Activated CD4-positive, alpha-beta T cell treated with anti-CD3 and anti-CD28 coated beads, Interleukin-2, amount 50 U/mL, for 24 hours (primary cell): Measurements from ENCODE around the gene CERS6.

ENCODE experiments used
- DNase-seq, 2 donors: peaks; one replicate each; pipeline ENCODE4 v3.0.0-alpha.2; 2020; ENCODE audit warnings: low read depth in 1 of 2, low spot score in 1 of 2

The CERS6 gene

GRCh38 chr2:168723275-168723899 is 267.3 kb downstream of the CERS6 start:
- no peak for DNase-seq

- DNase-seq: no peak
These were observed 270.3 kb downstream of the CERS6 start for GRCh38 chr2:168726375-168726774.

- no peak for DNase-seq
These were observed 271.9 kb downstream of the CERS6 start for GRCh38 chr2:168727904-168728470.

GRCh38 chr2:168729455-168729854 is 273.4 kb downstream of the CERS6 start:
- no peak for DNase-seq

GRCh38 chr2:168730344-168730743 is 274.3 kb downstream of the CERS6 start:
- no peak for DNase-seq

GRCh38 chr2:168731002-168731401 is 274.9 kb downstream of the CERS6 start:
- DNase-seq: no peak

GRCh38 chr2:168731616-168732015 is 275.5 kb downstream of the CERS6 start:
- no peak for DNase-seq

GRCh38 chr2:168732100-168732499 is 276.0 kb downstream of the CERS6 start:
- no peak for DNase-seq

GRCh38 chr2:168732506-168732905 is 276.4 kb downstream of the CERS6 start:
- no peak for DNase-seq

- no peak for DNase-seq
These were observed 278.2 kb downstream of the CERS6 start for GRCh38 chr2:168734199-168734760.

- DNase-seq: no peak
These were observed 280.8 kb downstream of the CERS6 start for GRCh38 chr2:168736649-168737445.

- no peak for DNase-seq
These were observed 282.0 kb downstream of the CERS6 start for GRCh38 chr2:168738062-168738461.

- no peak for DNase-seq
These were observed 284.3 kb downstream of the CERS6 start for GRCh38 chr2:168740360-168740759.

- no peak for DNase-seq
These were observed 284.7 kb downstream of the CERS6 start for GRCh38 chr2:168740788-168741187.

- no peak for DNase-seq
These were observed 286.3 kb downstream of the CERS6 start for GRCh38 chr2:168742258-168742932.

- DNase-seq: no peak
These were observed 288.8 kb downstream of the CERS6 start for GRCh38 chr2:168744844-168745243.

- no peak for DNase-seq
These were observed 292.4 kb downstream of the CERS6 start for GRCh38 chr2:168748461-168748860.

- DNase-seq: no peak
These were observed 293.2 kb downstream of the CERS6 start for GRCh38 chr2:168749297-168749696.

GRCh38 chr2:168751104-168751740 is 295.1 kb downstream of the CERS6 start:
- DNase-seq: no peak

- no peak for DNase-seq
These were observed 296.3 kb downstream of the CERS6 start for GRCh38 chr2:168752361-168752760.

- DNase-seq: no peak
These were observed 297.8 kb downstream of the CERS6 start for GRCh38 chr2:168753765-168754329.
